GM18870 (cell line): ENCODE results near the gene RFC1.

ENCODE experiments used
- ATAC-seq: cut with Tn5 transposase; IDR thresholded peaks from one replicate; pipeline ENCODE4 v1.9.1; 2021; ENCODE audit warnings: moderate library complexity; ENCODE audit not compliant: unreplicated experiment

Gene RFC1

DNA sequence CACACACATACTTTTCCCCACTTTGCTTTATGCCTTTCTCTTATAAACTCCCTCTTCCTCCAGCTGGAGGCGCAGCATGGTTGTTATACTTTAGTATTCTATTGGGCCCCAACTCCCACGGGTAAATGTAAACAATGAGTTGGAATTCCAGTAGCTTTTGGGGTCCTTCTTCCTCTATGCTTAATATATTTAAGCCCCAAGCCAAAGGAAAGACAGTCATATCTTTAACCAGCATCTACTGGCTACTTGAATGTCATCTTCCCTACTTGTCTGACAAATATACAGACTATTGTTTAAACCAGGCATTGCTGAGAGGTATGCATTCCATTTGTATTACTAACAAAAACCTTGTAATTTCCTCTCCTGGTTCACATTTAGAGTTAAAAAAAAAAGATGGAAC is 110.9 kb downstream of the RFC1 start:
- no peak for ATAC-seq

DNA sequence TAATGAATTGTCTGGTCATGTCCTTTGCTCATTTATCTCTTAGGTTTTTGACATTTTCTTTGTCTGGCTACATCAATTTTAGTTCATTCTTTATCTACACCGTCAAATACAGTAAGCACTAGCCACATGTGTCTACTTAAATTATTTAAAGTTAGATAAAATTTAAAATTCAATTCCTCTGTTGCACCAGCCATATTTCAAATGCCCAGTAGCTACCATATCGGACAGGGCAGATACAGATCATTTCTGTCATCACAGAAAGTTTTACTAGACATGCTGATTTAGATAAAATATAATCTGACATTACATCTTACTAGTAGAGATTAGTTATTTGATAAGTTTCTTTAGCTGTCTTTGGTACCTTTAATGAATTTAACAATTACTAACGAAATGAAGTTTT is 122.7 kb downstream of the RFC1 start:
- ATAC-seq: no peak
